HG03378 (cell line): ENCODE results near the gene ARL13B.
"Not testable (repeated sequence)": the region's sequence is repeated elsewhere in the genome, so short reads cannot be mapped to it uniquely, and the experiment has no call there.

ENCODE experiments used
- ATAC-seq: cut with Tn5 transposase; IDR thresholded peaks from one replicate; pipeline ENCODE4 v1.9.1; 2021; ENCODE audit warnings: mild to moderate bottlenecking, moderate library complexity; ENCODE audit not compliant: unreplicated experiment

Gene ARL13B

DNA sequence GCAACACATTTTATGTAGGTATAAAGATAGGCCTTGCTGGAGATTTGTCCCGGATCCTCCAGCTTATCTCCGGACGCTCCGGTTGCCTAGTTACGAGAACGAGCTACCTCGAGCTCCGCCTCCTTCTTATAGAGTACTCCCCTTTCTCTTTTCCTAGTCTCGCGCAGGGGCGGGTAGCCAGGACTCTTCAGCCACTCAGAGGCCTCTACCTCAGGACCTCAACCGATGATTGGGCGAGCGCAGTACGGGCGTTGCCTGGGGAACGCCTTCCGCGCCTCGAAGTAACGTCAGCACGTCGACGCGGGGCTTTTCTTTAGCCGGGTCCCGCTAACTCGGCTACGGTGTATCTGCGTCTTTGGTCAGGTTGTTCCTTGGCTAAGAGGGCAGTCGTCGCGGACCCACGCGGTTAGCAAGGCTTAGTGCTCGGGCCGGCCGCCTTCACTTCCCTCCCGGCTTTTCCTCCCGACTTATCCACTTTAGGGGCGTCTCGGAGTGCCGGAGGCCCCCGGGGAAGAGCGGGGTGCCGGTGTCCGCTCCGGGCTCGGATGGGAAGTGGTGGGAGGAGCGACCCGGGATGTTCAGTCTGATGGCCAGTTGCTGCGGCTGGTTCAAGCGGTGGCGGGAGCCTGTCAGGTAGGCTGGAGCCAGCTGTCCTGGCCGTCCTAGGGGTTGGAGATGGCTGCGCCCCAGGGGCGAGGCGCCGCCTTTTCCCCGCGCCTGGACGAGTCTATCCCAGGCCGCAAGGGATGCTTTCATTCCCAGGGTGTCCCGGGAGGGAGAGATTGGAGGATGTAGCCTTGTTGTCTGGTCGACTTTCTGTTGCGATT, at the start of gene ARL13B:
Gene ARL13B (plus strand): TSS at position 306 of the 827 bp plus-strand sequence. CDS start 269 bp downstream, at position 575.
- ATAC-seq = peak; percentile 100

DNA sequence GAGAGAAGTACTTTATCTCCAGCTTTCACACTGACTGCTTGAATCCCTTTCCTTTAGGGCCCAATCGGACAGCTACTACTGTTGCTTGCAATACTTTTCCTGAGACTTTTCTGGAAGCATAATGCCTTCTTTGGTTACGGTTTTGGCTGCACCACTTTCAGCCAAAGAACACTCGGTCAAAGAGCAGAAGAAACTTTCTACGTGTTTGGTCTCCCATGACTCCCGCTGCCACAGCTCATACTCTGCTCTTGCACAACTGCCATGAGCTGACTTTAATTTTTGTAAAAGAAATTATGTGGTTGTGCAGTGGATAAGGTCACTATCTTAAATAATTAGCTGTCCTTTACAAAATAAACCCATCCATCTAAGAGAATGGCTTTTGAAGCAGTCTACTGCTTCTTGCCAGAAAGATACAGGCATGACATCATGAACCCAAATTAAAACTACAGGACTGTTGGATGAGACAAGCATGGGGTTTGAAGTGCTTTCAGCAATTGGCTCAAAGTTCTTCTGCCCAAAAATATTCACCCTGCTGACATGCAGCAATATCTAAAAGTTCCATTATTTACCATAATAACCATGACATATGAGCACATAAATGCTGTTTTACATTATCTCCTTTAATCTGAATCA, 48.2 kb upstream of the ARL13B start:
- no peak for ATAC-seq

DNA sequence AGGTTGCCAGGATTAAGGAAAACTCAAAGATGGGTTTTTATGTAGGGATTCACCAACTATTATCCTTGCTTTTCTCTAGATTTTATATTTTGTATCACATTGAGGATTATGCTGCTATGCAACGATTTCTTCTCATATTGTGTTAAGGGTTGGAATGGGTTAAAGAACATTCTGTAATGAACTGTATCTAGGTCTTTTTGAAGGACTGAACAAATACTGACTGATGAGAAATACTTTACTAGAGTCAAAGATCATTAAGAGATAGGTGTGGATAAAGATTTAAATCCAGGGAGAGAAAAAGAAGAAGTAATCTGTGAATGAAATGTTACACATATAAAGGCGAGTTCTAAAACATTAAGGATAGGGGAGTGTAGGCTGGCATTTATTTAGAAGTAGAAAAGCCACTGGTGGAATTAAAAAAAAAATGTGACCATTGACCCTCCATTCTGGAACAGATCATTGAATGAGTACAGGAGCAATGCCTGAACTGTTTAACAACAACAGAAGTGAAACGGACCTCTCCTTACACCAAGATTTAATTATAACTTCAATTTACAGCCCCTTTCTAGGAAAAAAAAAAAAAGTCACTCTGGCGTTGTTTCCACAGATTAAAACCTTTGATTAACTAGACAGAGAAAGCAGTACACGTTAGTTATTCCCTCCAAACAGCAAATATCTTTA, 45.4 kb upstream of the ARL13B start:
- ATAC-seq = no peak

GRCh38 chr3:93936549-93936948, 43.4 kb upstream of the ARL13B start:
- no peak for ATAC-seq

GRCh38 chr3:93937485-93937884, 42.5 kb upstream of the ARL13B start:
- not testable (repeated sequence) for ATAC-seq

DNA sequence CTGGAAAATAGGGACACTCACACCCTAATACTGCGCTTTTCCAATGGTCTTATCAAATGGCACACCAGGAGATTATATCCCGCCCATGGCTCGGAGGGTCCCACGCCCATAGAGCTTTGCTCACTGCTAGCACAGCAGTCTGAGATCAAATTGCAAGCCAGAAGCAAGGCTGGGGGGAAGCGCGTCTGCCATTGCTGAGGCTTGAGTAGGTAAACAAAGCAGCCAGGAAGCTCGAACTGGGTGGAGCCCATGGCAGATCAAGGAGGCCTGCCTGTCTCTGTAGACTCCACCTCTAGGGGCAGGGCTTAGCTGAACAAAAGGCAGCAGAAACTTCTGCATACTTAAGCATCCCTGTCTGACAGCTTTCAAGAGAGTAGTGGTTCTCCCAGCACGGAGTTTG, 30.0 kb upstream of the ARL13B start:
- not testable (repeated sequence) for ATAC-seq

DNA sequence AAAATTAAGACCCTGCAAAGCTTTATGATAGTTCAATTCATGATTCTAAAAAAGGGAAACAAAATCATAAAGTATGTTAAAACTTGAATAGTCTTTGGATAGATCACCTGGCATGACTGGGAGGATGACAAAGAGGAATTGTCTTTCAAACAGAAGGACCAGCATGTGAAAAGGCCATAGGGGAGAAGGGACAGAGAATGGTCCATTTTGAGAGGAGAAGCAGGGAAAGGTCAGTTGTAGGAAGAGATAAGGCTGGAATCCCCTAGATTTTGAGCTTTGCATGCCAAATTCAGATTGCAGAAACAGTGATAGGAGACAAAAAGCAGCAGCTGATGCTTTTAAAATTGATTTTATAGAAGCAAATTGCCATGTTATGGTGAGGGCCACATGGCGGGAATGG, 18.9 kb upstream of the ARL13B start:
- ATAC-seq = no peak

- no peak for ATAC-seq
These were observed 18.5 kb upstream of the ARL13B start for GRCh38 chr3:93961489-93961888.

GRCh38 chr3:93962798-93963197, 17.2 kb upstream of the ARL13B start:
- no peak for ATAC-seq

DNA sequence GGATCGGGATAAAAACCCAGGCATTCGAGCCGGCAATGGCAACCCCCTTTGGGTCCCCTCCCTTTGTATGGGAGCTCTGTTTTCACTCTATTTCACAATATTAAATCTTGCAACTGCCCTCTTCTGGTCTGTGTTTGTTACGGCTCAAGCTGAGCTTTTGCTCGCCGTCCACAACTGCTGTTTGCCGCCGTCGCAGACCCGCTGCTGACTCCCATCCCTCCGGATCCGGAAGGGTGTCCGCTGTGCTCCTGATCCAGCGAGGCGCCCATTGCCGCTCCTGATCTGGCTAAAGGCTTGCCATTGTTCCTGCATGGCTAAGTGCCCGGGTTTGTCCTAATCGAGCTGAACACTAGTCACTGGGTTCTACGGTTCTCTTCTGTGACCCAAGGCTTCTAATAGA, 14.8 kb upstream of the ARL13B start:
- not testable (repeated sequence) for ATAC-seq

DNA sequence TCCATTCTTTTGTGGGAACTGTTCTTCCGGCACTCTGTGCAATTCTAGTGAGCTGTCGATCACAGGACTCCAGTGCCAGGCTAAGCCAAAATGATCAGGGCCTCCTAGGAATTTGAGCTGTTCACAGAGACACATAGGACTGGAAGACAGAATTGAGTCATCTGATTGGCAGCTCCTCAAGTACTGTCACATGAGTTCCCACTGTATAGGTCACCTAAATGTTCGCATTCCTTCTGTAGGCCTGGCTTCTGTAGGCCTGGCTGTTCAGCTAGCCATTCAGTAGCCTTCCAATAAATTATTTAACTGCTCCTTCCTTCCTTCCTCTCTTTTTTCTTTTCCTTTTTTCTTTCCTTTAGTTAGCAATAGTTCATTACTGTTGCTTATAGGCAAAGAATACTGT, 10.5 kb upstream of the ARL13B start:
- ATAC-seq = no peak

- no peak for ATAC-seq
These were observed 10.0 kb upstream of the ARL13B start for GRCh38 chr3:93969997-93970396.

DNA sequence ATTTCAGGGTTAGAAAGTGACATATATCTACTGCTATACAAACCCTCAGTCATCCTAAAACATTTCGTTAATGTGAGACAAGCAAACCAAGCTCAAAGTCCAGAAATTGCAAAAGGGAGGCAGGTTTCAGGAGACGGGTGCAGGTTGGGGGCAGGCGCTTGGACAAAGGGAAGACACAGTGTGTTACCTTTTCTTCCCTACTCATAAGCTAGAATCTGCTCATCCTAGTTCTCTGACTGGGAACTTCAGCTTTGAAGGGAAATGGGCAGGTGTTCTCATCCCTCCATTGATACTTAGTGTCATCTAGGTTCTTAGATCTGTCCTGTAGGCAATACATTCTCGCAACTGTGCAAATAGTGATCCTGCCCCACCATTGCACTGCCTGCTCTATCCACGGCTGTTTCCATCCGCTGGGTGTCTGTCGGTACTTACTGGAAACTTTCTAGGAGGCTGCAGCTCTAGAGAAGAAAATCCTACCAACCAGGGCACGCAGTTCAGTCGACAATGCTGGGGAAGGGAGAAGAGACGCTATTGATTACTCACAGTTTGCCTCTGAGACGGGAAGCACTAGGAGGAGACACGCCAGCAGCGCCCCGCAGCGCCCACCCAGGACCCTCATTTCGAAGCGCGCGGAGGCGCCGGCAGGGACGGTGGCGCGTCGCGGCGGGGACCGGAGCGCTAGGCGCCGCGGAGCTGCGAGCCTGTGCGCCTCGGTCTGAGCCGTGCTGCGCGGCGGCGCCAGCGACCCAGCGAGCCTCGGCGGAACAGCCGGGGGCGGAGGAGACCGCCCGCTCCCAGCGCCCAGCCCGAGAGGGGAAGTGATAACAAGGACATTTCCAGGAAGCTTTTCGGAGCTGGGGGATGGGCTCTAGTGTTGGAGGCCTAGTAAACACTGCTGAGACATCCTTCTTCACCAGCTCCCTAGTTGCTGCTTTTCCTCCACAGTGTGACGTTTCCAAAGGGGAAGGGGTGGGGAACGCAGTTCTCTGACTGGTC, 6.5 kb upstream of the ARL13B start, which contains the start of gene PROS1:
Gene PROS1 (minus strand): TSS at position 766 of the 996 bp plus-strand sequence. CDS start 147 bp downstream, at position 619.
- ATAC-seq = peak; percentile 60

GRCh38 chr3:93981649-93982048, 1.7 kb downstream of the ARL13B start:
- ATAC-seq = no peak

GRCh38 chr3:93983408-93983807, 3.5 kb downstream of the ARL13B start:
- no peak for ATAC-seq

DNA sequence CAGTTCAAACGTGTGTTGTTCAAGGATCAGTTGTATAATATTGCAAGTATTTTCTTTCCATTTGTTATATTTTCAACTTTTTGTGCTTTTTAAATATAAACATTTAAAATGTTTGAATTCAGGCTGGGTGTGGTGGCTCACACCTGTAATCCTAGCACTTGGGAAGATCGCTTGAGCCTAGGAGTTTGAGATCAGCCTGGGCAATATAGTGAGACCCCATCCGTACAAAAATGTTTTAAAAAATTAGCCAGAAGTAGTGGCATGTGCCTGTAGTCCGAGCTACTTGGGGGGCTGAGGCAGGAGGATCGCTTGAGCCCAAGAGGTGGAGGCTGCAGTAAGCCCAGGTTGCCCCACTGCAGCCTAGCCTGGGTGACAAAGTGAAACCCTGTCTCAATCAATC, 4.7 kb downstream of the ARL13B start:
- no peak for ATAC-seq

- no peak for ATAC-seq
These were observed 8.3 kb downstream of the ARL13B start for GRCh38 chr3:93988283-93988682.

DNA sequence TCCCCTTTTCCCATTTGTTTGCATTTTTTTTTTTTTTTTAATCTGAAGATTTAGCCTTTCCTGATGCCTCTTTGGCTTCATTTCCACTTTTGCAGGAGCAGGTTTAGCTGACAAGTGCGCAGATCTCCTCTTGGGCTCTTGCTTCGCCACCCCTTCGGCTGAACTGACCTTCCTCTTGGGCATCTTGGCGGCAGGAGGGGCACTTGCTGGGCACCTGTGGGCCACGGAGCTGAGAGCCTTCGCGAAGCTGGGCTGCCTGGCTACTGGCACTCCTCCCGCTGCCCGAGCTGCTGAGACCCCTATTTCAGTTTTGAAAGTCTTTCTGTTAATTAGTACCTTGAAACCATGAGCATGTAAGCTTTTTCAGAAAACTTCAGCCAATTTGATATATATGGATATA, 8.8 kb downstream of the ARL13B start:
- ATAC-seq = no peak

GRCh38 chr3:93989241-93989640, 9.3 kb downstream of the ARL13B start:
- ATAC-seq = no peak

DNA sequence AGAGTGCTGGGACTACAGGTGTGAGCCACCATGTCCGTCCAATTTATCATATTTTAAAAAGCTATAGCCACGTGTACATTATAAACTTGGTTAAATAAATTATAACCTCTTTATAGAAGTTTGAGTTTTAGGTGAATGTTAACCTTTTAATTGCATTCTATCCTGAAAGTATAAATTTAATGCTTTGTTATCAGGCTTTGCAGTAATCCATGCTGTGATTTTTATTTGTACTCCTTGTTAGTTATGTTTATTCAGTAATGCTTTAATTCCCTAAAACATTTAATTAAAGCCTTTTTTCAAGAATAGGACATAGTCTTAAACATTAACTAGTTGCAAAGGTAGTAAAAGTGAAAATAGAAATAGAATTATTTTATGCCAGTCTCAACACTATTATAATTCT, 11.7 kb downstream of the ARL13B start:
- no peak for ATAC-seq
